Measurements from ENCODE around the gene KCNRG.
"Not testable (repeated sequence)": the region's sequence is repeated elsewhere in the genome, so short reads cannot be mapped to it uniquely, and the experiment has no call there.

KCNRG gene

DNA sequence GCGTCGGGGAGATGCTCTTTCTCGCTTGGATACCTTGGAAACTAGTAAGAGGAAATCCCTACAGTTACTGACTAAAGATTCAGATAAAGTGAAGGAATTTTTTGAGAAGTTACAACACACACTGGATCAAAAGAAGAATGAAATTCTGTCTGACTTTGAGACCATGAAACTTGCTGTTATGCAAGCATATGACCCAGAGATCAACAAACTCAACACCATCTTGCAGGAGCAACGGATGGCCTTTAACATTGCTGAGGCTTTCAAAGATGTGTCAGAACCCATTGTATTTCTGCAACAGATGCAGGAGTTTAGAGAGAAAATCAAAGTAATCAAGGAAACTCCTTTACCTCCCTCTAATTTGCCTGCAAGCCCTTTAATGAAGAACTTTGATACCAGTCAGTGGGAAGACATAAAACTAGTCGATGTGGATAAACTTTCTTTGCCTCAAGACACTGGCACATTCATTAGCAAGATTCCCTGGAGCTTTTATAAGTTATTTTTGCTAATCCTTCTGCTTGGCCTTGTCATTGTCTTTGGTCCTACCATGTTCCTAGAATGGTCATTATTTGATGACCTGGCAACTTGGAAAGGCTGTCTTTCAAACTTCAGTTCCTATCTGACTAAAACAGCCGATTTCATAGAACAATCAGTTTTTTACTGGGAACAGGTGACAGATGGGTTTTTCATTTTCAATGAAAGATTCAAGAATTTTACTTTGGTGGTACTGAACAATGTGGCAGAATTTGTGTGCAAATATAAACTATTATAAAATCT, 2.7 kb upstream of the KCNRG start:
- DNase-seq, result no peak

DNA sequence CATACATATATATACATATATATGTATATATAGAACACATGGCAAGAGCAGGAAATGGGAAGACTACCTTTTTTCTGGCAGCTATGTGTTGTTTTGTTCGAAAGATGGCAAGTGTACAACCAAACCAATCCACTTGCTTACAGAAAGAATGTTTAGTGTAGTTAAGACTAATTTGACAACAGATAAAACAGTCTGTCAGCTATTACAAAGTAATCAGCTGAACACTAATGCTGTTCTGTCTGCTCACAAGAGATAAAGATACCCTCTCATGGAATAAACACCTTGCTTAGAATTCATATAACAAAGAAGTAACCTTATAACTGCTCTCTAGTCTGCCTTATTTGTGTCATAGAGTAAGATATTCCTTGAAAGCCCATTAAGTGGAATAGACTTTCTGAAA, 858 bp upstream of the KCNRG start:
- DNase-seq, result peak; percentile 89

DNA sequence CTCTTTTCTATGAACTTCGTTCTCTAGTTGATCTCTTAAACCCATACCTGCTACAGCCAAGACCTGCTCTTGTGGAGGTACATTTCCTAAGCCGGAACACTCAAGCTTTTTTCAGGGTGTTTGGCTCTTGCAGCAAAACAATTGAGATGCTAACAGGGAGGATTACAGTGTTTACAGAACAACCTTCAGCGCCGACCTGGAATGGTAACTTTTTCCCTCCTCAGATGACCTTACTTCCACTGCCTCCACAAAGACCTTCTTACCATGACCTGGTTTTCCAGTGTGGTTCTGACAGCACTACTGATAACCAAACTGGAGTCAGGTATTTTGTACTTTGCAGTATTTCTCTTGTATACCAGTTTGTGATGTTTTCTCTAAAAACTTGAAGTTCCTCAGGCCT, 506 bp downstream of the KCNRG start:
- no peak for DNase-seq

DNA sequence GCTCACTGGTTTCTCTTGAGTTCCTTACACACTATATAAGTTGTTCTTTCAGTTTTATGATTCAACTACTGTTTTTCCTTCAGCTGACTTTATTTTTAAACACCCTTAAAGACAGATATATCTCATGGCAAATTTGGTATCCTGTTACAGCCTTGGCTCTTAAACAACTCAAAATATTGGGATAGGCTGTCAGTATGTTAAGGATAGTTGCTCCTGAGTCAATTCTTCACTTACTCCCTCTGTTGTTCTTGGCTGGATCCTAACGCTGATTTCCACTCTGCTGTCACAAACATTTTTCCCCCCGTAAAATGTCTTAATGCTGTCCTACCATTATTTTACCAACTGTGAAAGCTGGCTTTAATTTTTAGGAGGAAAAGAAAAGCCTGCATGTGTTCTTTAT, 1.2 kb downstream of the KCNRG start:
- DNase-seq, result no peak

DNA sequence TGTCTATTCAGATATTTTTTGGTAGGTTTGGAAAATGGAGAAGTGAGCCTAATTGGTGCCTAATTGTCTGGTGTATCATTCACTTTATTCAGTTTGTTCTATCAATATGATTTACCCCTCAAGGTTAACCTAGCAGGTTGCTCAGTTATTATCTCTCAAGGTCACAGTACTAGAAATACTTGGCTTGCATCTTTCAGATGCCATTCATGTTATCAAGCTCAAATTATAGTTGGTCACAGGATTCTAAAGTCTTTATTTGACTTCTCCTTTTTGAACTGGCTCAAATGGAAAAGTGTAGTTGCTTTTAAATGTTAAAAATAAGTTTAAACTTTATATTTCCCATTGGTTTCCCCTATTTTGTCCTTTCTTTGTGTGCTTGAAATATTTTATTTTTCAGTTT, 2.6 kb downstream of the KCNRG start:
- no peak for DNase-seq

DNA sequence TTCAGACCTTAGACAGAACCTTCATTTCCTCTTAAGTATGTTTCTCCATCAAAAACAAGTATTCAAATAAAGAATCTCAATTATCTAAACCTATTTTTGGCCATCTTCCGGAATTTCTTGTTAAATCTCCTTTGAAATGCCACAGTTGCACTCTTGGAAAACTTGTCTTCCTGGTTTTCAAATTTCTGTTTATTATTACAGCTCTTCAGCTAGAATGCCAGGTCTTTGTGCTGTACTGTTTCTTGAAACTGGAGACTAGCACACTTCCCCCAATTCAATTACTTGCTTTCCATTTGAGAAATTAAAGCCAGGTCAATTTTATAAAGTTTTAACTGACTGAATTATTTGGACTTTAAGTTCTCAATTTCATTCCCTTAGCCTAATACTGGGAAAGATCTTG, 10.2 kb downstream of the KCNRG start:
- no peak for DNase-seq

DNA sequence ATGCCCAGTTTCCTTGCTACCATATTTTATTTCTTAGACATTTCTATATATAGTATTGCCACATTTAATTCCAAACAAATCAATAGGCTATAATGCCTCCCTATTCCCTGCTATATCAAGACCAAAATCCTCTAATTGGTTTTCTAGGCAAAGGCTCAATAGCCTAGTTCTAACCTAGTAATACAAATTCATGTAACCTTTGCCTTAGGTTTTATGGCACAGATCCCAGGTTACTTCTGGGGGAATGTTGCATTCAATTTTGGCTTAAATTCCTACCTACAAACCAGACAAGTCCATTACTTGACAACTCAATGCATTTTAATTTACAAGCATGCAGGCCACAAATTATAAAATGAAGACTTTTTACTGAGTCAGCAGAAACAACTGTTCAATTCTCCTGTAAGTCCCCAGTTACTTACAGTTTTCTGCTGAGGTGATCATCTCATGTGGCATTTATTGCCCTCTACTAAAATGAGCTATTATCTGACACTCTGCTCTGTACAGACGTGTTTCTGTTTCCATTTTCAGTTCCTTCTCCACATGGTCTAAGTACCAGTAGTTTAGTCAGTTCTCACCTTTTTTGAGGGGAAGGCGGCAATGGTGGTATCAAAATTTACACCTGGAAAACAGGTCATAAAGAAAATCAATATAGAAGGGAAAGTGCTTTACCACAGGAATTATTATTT, 11.7 kb downstream of the KCNRG start:
- DNase-seq, result no peak

DNA sequence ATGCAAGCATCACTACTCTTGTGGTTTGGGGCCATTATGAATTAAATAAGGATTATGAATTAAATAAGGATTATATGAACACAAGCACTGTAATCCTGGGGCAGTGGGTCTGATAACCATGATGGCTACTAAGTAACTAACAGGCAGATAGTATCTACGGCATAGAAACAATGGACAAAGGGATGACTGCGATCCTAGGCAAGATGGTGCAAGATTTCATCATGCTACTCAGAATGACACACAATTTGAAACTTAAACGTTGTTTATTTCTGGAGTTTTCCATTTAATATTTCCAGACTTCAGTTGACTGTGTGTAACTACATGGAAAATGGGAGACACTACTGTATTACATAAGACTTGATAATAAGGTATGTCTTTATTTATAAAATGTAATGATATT, 15.1 kb downstream of the KCNRG start:
- DNase-seq, result no peak

DNA sequence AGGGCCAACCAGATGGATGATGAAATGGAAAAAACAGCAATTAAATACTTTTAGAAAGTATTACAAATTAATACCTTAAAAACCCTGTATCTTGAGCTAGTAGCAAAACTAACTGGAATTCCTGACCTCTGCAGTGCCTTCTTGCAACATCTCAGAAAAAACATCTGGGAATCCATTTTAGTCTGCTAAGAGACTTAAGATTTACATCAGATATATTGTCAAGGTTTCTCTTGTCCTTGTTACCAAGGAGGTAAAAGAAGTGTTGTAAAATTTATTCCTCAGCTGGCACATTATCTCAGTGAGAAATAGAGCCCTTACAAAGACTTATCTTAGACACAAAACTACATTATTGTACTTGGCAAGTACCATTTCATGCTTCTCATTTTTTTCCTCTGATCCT, 18.5 kb downstream of the KCNRG start:
- no peak for DNase-seq

DNA sequence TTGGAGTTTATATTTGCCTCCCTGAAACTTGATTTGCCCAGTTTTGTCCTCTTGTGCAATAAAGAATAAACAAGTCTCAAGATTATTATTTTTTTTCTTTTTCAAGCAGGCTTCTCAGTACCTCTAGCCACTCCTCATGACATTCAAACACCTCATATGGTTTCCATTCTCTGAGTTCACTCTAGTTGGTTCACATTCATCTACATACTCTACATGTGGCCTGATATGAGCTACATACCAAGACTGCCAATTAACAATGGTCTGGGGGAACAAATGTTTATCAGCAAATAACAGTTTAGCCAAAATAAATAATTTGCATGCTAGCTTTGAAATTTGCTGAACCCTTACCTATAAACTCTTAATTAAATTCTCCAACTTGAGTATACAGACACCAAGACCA, 22.5 kb downstream of the KCNRG start:
- no peak for DNase-seq

DNA sequence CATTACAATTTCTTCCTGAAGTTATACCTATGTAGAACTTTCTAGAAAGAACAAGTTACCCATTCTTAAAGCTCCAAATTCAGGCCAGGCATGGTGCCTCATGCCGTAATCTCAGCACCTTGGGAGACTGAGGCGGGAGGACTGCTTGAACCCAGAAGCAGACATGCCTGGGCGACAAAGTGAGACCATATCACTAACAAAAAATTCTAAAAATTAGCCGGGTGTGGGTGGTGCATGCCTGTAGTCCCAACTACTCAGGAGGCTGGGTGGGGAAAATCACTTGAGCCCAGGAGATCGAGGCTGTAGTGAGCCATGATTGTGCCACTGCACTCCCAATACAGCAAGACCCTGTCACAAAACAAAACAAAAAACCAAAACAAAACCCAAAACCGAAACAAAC, 23.0 kb downstream of the KCNRG start:
- no peak for DNase-seq

DNA sequence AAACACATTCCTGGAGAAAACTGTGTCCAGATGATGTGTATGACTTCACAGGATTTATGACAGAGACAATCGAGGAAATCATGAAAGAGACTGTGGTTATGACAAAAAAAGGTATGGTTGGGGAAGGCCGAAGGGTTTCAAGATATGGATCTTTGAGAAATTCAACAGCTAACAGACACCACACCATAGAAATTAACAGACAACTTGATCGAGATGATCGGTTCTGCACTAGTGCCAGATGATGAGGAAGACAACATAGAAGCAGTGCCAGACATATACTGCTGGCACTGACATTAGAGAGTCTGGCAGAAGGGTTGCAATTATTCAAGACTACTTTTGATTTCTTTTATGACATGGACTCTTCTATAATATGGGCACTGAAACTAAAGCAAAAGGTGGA, 37.2 kb downstream of the KCNRG start:
- no peak for DNase-seq

DNA sequence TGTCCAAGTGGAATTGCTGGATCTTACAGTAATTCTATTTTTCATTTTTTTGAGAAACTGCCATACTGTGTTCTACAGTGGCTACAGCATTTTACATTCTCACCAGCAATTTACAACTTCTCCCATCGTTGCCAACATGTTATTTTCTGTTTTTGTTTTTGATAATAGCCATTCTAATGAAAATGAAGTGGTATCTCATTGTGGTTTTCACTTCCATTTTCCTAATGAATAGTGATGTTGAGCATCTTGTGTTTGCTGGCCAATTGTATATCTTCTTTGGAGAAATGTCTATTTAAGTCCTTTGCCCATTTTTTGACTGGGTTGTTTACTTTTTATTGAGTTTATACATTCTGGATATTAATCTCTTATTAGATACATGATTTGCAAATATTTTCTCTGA, 38.6 kb downstream of the KCNRG start:
- DNase-seq, result no peak

DNA sequence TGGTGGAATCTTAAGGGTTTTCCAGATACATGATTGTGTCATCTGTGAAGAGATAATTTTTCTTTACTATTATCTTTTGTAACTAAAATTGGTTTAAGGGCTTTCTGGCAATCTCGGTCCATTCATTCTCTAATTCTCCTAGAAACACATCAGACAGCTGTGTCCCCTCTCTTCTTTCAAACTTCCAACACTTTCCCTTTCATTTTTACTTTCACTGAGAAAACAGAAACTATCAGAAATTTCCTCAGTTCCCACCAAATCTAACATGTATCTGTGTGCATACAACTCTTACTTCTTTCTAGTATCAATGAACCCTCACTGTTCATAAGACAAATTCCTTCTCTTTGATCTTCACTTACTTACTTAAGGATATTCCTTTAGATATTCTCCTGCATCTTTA, 40.2 kb downstream of the KCNRG start:
- no peak for DNase-seq

DNA sequence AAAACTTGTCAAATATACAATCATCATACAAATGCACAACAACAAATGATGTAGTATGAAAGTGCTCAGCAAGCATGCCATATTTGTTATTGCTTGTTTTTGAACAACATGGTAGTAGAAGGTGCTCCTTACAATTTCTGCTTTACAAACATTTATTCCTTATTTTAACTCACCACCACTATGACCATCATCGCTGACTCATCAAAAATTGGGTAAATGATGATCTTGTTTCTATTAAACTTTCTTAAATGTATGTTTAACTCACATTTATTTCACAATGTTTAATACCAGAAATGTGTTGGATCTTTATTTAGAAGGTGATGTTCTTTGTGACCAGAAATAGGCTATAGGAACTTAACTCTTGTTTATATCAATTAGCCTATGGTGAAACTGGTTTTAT, 45.5 kb downstream of the KCNRG start:
- no peak for DNase-seq

DNA sequence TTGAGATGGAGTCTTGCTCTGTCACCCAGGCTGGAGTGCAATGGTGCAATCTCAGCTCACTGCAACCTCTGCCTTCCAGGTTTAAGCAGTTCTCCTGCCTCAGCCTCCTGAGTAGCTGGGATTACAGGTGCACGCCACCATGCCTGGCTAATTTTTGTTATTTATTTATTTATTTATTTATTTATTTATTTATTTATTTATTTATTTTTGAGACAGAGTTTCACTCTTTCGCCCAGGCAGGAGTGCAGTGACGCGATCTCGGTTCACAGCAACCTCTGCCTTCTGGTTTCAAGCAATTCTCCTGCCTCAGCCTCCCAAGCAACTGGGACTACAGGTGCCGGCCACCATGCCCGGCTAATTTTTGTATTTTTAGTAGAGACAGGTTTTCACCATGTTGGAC, 47.1 kb downstream of the KCNRG start:
- DNase-seq, result not testable (repeated sequence)

DNA sequence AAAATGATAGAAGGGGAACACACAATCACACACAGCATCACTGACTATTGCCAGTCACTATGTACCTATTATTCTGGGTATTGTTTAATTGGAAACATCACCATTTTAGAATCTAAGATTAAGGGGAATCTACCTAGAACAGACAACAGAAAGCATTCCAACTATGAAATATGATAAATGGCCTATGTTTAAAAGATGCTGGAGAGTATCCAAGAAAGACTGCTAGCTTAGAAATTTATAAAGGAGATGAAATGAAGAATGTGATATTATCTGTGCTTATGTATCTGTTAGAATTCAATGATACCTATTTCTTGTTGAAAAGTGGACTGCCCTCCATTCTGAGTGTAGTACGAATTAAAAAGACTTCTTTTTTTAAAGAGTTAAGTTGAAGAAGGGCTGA, 50.5 kb downstream of the KCNRG start:
- no peak for DNase-seq

DNA sequence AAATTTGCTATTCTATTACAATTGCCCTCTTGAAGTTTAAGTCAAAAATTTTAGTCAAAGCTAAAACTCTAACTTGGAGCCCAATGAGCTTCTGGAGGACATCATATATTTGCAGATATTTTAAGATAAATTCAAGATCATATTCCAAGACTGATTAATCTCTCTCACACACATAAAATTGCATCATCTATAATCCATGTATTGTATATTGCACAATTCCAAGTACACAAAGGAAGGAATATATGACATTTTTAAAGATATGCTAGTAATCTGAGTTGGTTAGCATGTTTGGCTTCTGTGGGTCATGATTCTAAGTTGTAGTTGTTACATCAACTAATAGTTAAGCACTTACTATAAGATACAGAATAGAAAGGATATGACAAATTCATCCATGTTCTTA, 53.3 kb downstream of the KCNRG start:
- no peak for DNase-seq

DNA sequence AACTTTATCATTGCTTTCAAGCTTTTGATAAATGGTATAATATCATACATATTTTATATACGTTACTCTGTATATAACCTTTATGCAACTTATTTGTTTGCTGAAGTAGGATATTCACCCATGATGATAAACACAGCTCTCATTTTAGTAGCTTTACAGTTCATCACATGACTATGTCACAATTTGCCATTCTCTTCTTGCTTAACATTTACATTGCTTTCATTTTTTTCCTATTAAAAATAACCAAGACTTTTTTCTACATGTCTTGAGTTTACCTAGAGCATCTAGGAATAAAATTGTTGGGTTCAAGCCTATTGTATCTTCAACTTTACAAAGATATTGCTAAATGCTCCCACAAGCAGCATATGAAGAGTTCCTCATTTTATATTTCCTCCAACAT, 54.0 kb downstream of the KCNRG start:
- DNase-seq, result no peak

DNA sequence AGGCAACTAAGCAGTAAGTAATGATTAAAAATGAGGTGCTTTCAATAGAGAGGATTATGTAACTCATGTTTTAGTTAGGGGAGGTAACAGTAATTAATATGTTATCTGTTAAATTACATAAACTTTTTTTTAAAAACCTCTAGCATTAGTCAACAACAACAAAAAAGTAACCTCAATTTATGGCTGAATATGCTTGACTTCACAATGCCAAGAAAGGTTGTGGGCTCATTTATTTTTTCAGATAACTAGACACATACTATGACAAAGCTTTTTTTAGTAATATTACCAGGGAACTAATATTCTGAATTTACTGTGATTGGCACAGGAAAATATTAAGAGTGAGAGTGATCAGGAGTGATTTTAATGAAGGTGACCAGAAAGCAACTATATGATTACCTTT, 54.9 kb downstream of the KCNRG start:
- no peak for DNase-seq
